HG02852 (cell line): ENCODE data around the gene ZAP70.

ENCODE experiments used
- ATAC-seq: cut with Tn5 transposase; IDR thresholded peaks from one replicate; pipeline ENCODE4 v1.9.1; 2021; ENCODE audit warnings: mild to moderate bottlenecking, moderate library complexity; ENCODE audit not compliant: unreplicated experiment

ZAP70 gene

DNA sequence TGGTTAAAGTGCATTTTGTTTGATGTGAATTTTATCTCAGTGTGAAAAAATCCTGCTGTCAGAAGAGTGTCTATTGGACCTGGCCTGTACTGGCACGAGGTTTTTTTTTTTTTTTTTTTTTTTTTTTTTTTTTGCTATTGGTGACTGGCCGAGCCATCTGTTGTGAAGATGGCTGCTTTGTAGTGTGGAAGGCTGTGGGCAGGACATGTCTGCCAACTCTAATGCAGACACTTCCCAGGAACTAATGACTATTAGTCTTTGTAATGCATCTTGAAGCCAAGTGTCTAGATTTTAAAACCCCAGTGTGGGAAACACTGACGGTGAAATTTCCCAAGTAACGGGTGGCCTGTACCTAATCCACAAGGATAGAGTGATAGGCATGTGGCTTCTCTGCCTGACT lies 34.3 kb downstream of the ZAP70 start:
- no peak for ATAC-seq

GRCh38 chr2:97749581-97749980 lies 36.2 kb downstream of the ZAP70 start:
- no peak for ATAC-seq

DNA sequence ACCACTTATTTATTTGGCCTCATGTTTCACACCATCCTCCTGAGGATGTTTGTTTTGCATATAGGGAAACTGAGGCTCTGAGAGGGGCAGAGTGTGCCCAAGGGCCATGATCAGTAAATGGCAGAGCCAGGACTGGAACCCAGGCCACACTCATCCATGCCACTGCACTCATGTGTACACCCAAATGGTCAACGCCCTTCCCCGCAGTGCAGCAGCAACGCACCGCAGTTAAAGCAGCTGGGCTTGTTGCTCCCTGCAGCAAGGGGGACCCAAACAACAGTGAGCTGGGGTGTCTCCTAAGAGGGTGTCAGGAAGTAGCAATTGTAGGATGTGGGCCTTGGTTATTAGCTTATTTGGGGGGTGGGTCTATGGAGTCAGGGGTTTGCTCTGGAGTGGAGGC lies 36.6 kb downstream of the ZAP70 start:
- ATAC-seq, result no peak

- ATAC-seq, result no peak
These were observed 38.4 kb downstream of the ZAP70 start for GRCh38 chr2:97751752-97752151.

GRCh38 chr2:97752342-97753334 lies 39.3 kb downstream of the ZAP70 start:
- ATAC-seq, result no peak

DNA sequence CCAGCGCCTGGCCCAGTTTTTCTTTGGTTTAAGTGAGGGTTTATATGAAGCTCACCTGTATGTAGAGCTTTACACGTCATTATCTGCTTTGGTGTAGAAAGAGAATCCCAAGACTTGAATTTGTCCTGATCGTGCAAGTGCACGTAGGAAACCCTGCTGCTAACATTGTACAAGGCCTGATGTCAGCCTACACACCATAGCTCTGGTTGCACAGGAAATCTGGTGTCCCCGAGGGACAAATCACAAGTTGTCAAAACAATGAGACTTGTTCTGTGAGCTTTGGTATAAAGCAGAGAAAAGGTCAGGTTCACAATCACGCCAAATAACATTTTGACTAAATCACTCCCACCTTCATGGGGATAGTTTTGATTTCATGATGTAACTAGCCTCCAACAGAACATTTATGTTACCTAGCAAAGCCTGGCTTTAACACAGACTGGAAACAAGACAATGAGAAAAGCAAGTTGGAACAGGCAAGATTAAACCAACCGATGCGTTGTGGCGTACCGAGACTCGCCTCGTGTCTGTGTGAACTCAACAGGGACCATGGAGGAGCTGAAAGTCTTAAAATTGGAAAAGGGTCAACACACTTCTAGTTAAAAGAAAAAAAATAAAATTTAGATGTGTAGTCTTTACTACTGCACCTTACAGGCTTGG lies 41.4 kb downstream of the ZAP70 start:
- ATAC-seq, result no peak

DNA sequence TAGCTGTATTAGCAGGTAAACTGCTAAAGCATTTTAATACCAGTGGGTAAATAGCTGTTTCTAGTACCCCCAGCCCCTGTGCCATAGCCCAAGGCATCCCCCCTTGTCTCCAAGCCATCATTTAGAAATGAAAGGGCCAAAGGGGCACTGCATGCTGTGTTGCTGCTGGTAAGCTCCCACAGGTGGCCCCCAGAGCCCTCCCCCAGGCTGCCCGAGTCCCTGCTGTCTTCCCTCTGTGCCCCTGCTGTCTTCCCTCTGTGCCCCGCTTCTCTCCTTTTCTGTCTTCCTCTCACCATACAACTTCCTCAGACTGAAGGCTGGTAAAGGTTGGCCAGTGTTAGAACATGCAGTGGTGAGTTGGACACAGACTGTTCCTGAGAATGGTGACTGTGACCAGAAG lies 42.1 kb downstream of the ZAP70 start:
- ATAC-seq, result no peak

GRCh38 chr2:97757062-97757461 lies 43.7 kb downstream of the ZAP70 start:
- ATAC-seq, result no peak

- ATAC-seq, result no peak
These were observed 44.8 kb downstream of the ZAP70 start for GRCh38 chr2:97758131-97758705.

- no peak for ATAC-seq
These were observed 46.5 kb downstream of the ZAP70 start for GRCh38 chr2:97759727-97760407.

DNA sequence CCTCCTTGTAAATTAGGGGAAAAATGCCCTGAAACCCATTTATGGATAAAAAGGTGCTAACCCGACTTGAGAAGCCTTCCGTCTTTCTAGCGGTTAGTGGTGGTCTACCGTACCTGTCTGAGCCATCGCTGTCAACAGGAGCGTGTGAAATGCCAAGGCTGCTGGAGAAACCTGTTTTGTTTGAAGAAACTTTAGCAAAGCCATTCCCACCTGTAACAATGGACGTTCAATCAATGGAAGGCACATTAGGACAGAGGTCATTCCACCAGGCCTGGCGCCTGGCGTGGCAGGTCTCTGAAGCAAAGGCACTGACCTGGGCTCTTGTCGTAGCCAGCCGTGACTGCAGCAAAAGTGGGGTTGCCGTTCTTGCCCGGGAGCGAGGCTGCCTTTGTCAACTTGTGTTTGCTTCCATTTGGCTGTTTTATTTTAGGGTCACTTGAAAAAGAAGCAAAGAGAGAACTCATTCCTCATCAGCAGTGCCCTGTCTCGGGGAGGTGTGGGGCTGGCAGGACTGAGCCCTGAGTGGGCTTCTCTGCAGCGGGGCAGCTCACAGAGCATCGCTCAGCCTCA lies 47.2 kb downstream of the ZAP70 start:
- no peak for ATAC-seq

GRCh38 chr2:97761192-97761591 lies 47.8 kb downstream of the ZAP70 start:
- ATAC-seq, result no peak

- no peak for ATAC-seq
These were observed 49.9 kb downstream of the ZAP70 start for GRCh38 chr2:97763176-97763845.

DNA sequence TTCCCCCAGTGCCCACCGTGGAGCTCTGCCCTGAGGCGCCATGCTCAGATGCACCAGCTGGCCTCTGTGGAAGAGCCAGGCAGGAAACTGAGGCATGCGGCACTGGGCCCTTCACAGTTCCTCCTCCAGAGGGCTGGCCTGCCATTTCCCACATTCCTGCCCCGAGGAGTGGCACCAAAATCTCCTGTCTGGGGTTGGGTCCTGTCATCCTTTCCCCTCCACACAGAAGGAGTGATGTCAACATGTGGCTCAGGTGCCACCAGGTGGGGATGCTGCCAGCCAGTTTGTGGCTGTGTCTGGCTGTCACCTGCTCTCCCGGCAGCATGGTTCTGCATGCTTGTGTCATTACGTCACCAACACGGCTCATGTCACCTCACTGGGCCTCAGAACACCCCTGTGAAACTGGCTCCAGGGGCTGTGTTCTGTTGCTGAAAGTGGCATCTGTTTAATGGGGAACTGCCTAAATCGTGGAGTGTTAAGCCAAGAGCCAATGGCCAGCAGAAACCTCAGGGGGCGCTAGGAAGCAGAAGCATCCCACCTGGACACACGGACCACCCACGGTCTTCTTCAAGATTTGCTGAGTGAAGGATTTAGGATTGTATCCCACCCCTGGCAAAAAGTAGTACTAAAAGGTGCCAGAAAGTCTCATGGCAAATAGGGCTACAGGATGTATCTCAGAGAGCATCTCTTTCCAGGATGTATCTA lies 51.3 kb downstream of the ZAP70 start:
- ATAC-seq, result no peak

GRCh38 chr2:97765933-97766332 lies 52.6 kb downstream of the ZAP70 start:
- ATAC-seq, result no peak

DNA sequence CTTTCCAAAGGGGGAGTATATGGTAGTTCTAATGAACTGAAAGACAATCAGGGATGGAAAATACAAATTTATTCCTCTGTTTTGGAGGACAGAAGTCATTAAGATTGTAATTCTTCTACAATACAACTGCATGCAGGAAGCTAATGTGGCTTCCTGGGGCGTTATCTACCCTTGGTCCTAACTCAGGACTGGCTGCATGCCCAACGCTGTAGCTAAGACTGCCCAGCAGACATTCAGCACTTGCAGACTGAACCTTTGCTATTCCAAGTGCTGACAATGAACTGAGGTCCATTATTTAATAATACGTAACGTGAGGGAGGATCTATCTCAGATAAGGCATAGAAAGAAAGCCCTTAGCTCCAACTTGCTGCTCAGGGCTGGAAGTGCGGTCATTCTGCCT lies 53.2 kb downstream of the ZAP70 start:
- ATAC-seq, result no peak

DNA sequence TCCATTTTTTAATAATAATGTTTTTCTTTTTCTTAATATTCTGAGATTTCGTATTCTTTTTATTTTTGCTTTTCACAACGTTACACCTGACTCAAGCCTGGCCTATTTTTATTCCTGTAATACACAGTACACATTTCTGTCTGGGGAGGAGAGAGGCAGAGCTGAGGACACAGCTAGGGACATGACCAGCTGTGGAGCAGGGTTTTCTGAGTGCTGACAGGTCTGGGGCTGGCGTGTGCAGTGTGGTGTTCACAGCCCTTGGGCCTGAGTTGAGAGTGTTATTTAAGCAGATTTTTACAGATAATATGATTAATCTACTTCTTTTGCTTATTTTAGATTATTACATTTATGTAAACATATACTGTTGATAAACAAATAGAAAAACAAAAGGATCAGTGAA lies 55.9 kb downstream of the ZAP70 start:
- ATAC-seq, result no peak

GRCh38 chr2:97769711-97770110 lies 56.3 kb downstream of the ZAP70 start:
- ATAC-seq, result no peak

DNA sequence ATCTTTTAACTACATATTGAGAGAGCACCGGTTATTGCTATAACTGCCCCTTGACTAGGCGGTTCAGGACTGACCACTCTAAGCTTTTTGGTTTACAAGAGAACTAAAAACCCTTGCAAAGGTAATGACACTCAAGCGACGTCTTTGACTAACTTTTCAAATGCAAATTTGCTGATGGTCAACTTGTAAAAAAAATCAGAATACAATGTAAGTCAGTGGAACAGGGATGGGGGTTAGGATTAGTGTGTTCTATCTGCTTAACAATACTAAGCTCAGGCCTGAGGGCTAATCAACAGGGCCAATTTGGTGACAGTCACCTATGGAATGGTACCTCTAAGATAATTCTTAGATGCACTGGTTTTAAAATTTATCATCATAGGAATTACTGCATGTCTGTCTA lies 57.1 kb downstream of the ZAP70 start:
- no peak for ATAC-seq

DNA sequence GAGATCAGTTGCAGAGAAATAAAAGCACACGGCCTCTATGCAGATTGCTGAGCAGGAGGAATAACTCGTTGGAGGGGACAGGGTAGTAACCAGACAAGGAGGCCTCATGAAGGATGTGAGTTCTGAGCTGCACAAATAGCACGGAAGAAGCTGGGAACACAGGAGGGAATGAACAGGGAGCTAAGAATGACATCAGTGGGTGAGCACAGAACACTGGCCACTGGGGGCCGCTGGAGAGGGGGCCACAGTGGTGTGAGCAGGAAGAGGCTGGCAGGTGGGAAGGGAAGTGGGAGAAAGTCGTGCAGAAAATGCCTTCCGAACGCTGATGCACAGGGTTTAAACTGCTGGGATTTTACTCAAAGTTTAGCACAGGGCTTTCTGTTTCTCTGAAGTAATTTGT lies 61.0 kb downstream of the ZAP70 start:
- ATAC-seq, result no peak
